ENCODE data around the gene PLB1.

- TF ChIP-seq CTCF (conservative IDR thresholded peaks at IDR 0.05; ENCODE audit: low read depth in 2 of 2) (no peak), POLR2AphosphoS5 (IDR thresholded peaks at IDR 0.05; ENCODE audit: low read depth) (no peak), EZH2 (IDR thresholded peaks at IDR 0.05; ENCODE audit: low read depth, unreplicated experiment) (no peak), JUNB (IDR thresholded peaks at IDR 0.05; ENCODE audit: unreplicated experiment) (no peak), EZH2phosphoT487 (IDR thresholded peaks at IDR 0.05; ENCODE audit: unreplicated experiment) (no peak), REST (IDR thresholded peaks at IDR 0.05; ENCODE audit: unreplicated experiment) (no peak), ZNF114 (CRISPR knock-in tag; IDR thresholded peaks at IDR 0.05) (no peak), ETS1 (IDR thresholded peaks at IDR 0.05) (no peak), STAT1 (IDR thresholded peaks at IDR 0.05; ENCODE audit: unreplicated experiment) (no peak)
Measured at GRCh38 chr2:28659127-28659526, 163.3 kb downstream of the PLB1 start.
